ENCODE data around the gene ATP1B4.

ATP1B4 gene

GRCh38 chrX:120377179-120377578 lies 15.3 kb downstream of the ATP1B4 start:
- DNase-seq, result no peak

GRCh38 chrX:120377715-120378114 lies 15.8 kb downstream of the ATP1B4 start:
- DNase-seq, result no peak

DNA sequence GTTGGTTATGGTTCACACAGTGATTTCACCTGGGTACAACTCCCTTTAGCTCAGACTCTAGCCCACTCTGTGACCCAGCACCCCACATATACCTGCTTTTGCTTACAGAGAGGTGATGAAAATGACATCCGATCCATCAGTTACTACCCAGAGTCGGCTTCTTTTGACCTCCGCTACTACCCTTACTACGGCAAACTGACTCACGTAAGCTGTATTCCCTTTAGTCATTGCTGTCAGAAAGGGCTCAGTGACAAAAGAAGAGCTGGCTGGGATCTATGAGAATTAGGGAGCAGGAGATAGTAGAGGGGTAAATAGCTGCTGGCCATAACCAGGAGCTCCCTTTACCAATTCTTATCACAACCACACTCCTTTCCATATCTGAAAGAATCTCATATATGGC lies 16.7 kb downstream of the ATP1B4 start:
- no peak for DNase-seq

DNA sequence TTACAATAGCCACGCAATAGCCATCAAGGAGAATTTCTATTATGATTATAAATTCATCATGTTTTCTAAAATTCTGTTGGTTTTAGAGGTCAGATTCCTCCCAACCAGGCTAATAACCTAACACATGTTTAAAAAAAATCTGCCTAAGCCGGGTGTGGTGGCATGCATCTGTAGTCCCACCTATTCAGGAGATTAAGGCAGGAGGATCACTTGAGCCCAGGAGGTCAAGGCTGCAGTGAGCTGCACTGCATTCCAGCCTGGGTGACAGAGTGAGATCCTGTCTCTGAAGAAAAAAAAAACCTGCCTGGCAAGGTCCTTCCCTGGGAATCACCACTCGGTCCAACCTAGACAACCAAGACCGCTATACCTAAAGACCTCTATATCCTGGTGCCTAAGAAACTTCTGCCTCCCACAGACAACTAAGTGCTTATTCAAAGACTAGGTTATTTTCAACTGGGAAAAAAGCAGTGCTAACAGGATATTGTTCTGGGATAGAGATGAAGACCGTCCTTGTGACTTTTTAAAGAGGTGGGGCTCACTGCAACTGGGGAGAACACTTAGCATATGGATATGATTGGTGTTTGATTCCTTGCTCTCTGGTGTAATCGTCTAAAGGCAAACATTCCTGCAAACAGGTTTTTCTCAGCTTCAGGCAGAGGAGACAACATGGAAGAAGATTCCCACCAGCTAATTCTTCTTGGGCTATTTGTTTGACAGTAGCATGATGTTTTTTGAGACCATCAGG lies 18.2 kb downstream of the ATP1B4 start:
- no peak for DNase-seq

GRCh38 chrX:120380699-120381098 lies 18.8 kb downstream of the ATP1B4 start:
- no peak for DNase-seq

DNA sequence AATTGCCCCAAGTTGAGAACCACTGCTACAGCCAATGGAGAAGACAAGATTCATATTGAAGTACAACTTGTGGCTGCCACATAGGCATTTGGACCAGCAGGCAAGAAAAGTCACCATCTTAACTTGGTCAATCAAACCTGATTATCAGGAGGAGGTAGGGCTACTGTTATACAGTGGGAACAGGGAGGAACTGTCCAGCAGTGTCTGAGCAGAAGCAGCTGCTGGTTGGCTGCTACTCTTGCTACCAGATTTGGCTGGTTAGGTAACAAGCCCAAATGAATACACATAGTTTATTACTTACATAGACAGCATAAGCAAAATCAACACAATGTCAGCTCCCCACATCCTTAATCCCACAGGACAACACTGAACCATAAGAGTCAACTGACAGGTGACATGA lies 39.4 kb downstream of the ATP1B4 start:
- DNase-seq, result no peak

- no peak for DNase-seq
Observed at GRCh38 chrX:120402369-120402768, 40.5 kb downstream of the ATP1B4 start.

GRCh38 chrX:120406638-120407037 lies 44.7 kb downstream of the ATP1B4 start:
- DNase-seq, result no peak

DNA sequence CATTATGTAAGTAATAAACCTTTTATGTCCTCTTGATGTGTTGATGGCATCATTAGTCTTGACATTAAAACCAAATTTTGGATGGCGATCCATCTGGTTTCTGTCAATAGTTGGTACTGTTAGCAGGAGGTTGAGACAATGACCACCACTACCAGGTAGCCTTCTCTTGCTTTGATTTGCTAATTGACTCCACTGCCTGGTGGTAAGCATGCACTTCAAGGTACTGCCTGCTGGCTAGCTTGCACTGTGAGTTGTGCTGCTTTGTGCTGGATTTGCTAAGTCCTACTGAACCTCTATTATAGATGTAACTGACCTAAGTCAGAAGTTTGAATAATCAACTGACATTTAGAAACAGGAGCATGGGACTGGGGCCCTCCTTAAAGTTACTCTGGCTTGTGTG lies 46.3 kb downstream of the ATP1B4 start:
- no peak for DNase-seq

GRCh38 chrX:120419463-120419862 lies 57.6 kb downstream of the ATP1B4 start:
- DNase-seq, result no peak

GRCh38 chrX:120426599-120426998 lies 64.7 kb downstream of the ATP1B4 start:
- DNase-seq, result no peak

GRCh38 chrX:120428309-120428708 lies 66.4 kb downstream of the ATP1B4 start:
- DNase-seq, result no peak

- DNase-seq, result no peak
Observed at GRCh38 chrX:120429776-120430540, 68.1 kb downstream of the ATP1B4 start.

Measured in GDM1 (cell line).